Fibroblast of pulmonary artery (primary cell): ENCODE measurements around the gene USH1C.

ENCODE experiments used
- DNase-seq: peaks from one replicate; pipeline ENCODE4 v3.0.0-alpha.2; 2010; ENCODE audit warnings: low read depth
- H3K4me3 ChIP-seq: replicated peaks from 2 replicates; pipeline ENCODE4 v1.5.1; 2011; ENCODE audit warnings: low read depth, mild to moderate bottlenecking, control low read depth, low read length, moderate library complexity
- CTCF ChIP-seq: IDR thresholded peaks from 2 replicates; pipeline ENCODE4 v1.5.1; 2011; ENCODE audit warnings: mild to moderate bottlenecking, control low read depth, low read length, inconsistent platforms; ENCODE audit errors: missing control alignments

USH1C gene

GRCh38 chr11:17460406-17460805 is 83.8 kb downstream of the USH1C start:
- no peak for DNase-seq
- no peak for TF ChIP-seq CTCF

GRCh38 chr11:17459236-17459896 is 84.8 kb downstream of the USH1C start:
- DNase-seq = no peak
- H3K4me3 ChIP-seq = no peak overlapping the region
- TF ChIP-seq CTCF = no peak

More at GRCh38 chr11:17460406-17460805, 83.8 kb downstream of the USH1C start:
- H3K4me3 ChIP-seq = no peak overlapping the region

GRCh38 chr11:17458268-17458667 is 85.9 kb downstream of the USH1C start:
- no peak for TF ChIP-seq CTCF

GRCh38 chr11:17457396-17458173 is 86.6 kb downstream of the USH1C start:
- no peak overlapping the region for H3K4me3 ChIP-seq
- no peak for DNase-seq
- no peak for TF ChIP-seq CTCF

More at GRCh38 chr11:17458268-17458667, 85.9 kb downstream of the USH1C start:
- no peak for DNase-seq
- H3K4me3 ChIP-seq = no peak overlapping the region

GRCh38 chr11:17452668-17453067 is 91.5 kb downstream of the USH1C start:
- no peak overlapping the region for H3K4me3 ChIP-seq
- DNase-seq = no peak
- TF ChIP-seq CTCF = no peak

GRCh38 chr11:17449158-17449557 is 95.1 kb downstream of the USH1C start:
- DNase-seq = no peak
- no peak overlapping the region for H3K4me3 ChIP-seq
- TF ChIP-seq CTCF = no peak
